ENCODE data around the gene BICD1. TPM values are rescaled to one million over a fixed set of nuclear protein-coding genes. Genes with fewer than 3 reads are reported as not detected.

The BICD1 gene
- total RNA-seq, 1 donor from 2014 or later, result 87.9 TPM

DNA sequence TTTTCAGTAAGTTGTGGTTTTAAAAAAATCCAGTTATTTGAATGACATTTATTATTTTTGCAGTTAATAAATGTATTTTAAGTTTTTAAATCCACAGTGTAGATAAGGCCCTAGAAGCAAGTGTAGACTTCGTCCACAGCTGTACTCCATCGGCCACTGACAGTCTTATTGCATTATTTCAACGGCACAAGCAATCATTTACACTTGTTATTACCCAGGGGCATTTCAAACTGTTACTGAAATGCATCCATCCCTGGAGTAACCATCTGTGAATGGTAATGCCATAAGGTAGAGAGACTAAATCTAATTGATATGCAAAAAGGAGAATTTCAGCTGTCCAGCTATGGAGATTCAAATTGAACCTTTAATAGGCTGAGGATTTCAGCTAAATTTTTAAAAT, 48.4 kb downstream of the BICD1 start:
- DNase-seq (ENCODE audit: low spot score), result no peak
- no peaks in the 10 kb centered on the region for H3K4me1 Mint-ChIP-seq (ENCODE audit: unreplicated experiment)
- no peaks in the 10 kb centered on the region for H3K9me3 Mint-ChIP-seq (ENCODE audit: unreplicated experiment)
- H3K27ac Mint-ChIP-seq (ENCODE audit: unreplicated experiment), result no peak overlapping the region
- H3K4me3 Mint-ChIP-seq (ENCODE audit: unreplicated experiment), result no peak overlapping the region
- H3K36me3 Mint-ChIP-seq (ENCODE audit: low read depth, unreplicated experiment), result peaks cover 9% of the 10 kb centered on the region
- H3K27me3 Mint-ChIP-seq (ENCODE audit: unreplicated experiment), result no peaks in the 10 kb centered on the region
- TF ChIP-seq, protein P1, sequence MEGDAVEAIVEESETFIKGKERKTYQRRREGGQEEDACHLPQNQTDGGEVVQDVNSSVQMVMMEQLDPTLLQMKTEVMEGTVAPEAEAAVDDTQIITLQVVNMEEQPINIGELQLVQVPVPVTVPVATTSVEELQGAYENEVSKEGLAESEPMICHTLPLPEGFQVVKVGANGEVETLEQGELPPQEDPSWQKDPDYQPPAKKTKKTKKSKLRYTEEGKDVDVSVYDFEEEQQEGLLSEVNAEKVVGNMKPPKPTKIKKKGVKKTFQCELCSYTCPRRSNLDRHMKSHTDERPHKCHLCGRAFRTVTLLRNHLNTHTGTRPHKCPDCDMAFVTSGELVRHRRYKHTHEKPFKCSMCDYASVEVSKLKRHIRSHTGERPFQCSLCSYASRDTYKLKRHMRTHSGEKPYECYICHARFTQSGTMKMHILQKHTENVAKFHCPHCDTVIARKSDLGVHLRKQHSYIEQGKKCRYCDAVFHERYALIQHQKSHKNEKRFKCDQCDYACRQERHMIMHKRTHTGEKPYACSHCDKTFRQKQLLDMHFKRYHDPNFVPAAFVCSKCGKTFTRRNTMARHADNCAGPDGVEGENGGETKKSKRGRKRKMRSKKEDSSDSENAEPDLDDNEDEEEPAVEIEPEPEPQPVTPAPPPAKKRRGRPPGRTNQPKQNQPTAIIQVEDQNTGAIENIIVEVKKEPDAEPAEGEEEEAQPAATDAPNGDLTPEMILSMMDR (IDR thresholded peaks at IDR 0.05; ENCODE audit: unreplicated experiment), result no peak

DNA sequence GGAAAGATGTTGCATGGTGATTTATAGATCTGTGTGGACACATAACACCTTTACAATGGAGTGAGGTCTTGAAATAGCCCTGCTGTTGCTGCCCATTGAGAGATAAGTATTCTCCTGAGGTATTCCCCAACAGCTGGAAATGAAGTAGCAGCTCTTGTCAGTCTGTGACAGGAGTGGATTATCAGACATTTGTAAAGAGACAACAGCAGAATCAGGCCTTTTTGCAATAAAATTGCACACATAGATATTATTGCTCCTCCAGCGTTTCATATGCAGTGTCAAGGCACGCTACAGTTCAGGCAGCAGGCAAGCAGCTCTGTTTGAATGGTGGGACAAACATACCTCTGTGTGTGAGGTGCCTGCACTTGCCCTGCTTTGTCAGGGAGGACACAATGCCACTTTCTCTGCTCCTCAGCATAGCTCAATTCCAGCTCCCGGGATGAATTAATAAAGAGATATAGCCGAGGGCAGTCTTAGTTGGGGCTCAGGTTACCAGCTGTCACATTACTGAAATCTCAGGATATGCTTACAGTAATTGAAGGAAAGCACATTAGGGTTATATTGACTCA, 49.4 kb downstream of the BICD1 start:
- Mint-ChIP-seq H3K27ac (ENCODE audit: unreplicated experiment) (no peak overlapping the region), H3K36me3 (ENCODE audit: low read depth, unreplicated experiment) (peaks cover 4% of the 10 kb centered on the region)
- no peak for DNase-seq (ENCODE audit: low spot score)

DNA sequence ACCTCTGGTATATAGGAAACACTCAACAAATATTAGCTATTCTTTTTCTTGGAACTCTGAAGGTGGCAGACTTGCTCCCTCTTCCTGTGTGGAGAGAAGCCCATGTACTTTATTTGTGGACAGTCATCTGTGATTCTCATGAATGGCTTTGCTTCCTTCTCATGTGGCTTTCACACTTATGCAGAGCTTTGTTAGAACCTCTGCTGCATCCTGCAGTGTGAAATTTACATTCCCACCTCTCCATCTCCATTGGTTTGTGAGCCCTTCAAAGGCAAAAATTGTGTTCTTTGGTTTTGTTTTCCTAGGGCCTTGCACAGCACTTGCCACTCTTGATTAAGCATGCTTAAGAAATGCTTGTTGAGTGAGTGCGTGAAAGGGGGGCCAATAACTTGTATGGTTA, 51.9 kb downstream of the BICD1 start:
- no peaks in the 10 kb centered on the region for H3K9me3 Mint-ChIP-seq (ENCODE audit: unreplicated experiment)

More for the DNA sequence above, 49.4 kb downstream of the BICD1 start:
- Mint-ChIP-seq H3K27me3 (ENCODE audit: unreplicated experiment) (no peaks in the 10 kb centered on the region), H3K9me3 (ENCODE audit: unreplicated experiment) (no peaks in the 10 kb centered on the region), H3K4me3 (ENCODE audit: unreplicated experiment) (no peak overlapping the region), H3K4me1 (ENCODE audit: unreplicated experiment) (no peaks in the 10 kb centered on the region)
- TF ChIP-seq, protein P1 (IDR thresholded peaks at IDR 0.05; ENCODE audit: unreplicated experiment), result no peak

DNA sequence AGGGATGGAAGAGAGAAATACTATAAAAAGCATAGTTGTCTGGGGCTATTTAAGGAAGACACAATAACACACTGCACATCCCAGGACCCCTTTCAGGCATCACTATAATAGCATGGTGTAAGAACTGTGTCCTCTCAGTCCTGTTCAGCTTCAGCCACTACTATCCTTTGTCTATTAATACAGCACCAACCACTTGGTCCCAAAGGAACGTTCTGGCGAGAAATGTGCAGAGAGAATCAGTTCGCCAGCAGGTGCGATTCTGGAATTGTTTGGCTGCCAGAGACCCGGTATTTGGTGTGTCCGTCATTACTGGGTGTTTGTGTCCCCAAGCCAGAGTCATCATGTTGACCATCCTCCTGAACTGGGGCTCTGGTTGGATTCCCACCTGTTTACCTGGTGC, 52.7 kb downstream of the BICD1 start:
- no peak for DNase-seq (ENCODE audit: low spot score)
- no peak overlapping the region for H3K27ac Mint-ChIP-seq (ENCODE audit: unreplicated experiment)
- TF ChIP-seq, protein P1 (IDR thresholded peaks at IDR 0.05; ENCODE audit: unreplicated experiment), result no peak
- no peak overlapping the region for H3K4me3 Mint-ChIP-seq (ENCODE audit: unreplicated experiment)
- H3K9me3 Mint-ChIP-seq (ENCODE audit: unreplicated experiment), result no peaks in the 10 kb centered on the region
- H3K4me1 Mint-ChIP-seq (ENCODE audit: unreplicated experiment), result no peaks in the 10 kb centered on the region
- H3K36me3 Mint-ChIP-seq (ENCODE audit: low read depth, unreplicated experiment), result peaks cover 2% of the 10 kb centered on the region
- H3K27me3 Mint-ChIP-seq (ENCODE audit: unreplicated experiment), result no peaks in the 10 kb centered on the region

More for the DNA sequence above, 51.9 kb downstream of the BICD1 start:
- TF ChIP-seq, protein P1 (IDR thresholded peaks at IDR 0.05; ENCODE audit: unreplicated experiment), result no peak
- DNase-seq (ENCODE audit: low spot score), result no peak
- Mint-ChIP-seq H3K36me3 (ENCODE audit: low read depth, unreplicated experiment) (no peaks in the 10 kb centered on the region), H3K4me1 (ENCODE audit: unreplicated experiment) (no peaks in the 10 kb centered on the region), H3K27me3 (ENCODE audit: unreplicated experiment) (no peaks in the 10 kb centered on the region), H3K4me3 (ENCODE audit: unreplicated experiment) (no peak overlapping the region), H3K27ac (ENCODE audit: unreplicated experiment) (no peak overlapping the region)

DNA sequence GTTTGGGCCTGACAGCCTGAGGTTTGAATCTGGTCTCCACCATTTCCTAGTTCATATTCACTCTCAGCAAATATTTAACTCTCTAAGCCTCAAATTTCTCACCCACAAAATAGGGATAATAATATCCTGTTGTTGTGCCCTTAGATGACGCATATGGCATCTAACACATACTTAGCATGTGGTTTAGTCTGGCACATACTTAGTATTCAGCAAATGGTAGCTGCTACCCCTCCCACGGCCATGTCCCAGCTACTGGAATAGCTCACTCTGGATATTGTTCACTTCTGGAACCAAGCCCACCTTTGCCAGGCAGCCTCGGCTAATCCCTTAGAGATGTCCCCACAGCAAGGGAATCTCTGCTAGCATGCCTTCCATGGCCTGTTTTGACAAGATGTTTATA, 53.3 kb downstream of the BICD1 start:
- Mint-ChIP-seq H3K27ac (ENCODE audit: unreplicated experiment) (no peak overlapping the region), H3K4me1 (ENCODE audit: unreplicated experiment) (no peaks in the 10 kb centered on the region), H3K9me3 (ENCODE audit: unreplicated experiment) (no peaks in the 10 kb centered on the region), H3K27me3 (ENCODE audit: unreplicated experiment) (no peaks in the 10 kb centered on the region), H3K36me3 (ENCODE audit: low read depth, unreplicated experiment) (peaks cover 6% of the 10 kb centered on the region), H3K4me3 (ENCODE audit: unreplicated experiment) (no peak overlapping the region)
- TF ChIP-seq, protein P1 (IDR thresholded peaks at IDR 0.05; ENCODE audit: unreplicated experiment), result no peak
- DNase-seq (ENCODE audit: low spot score), result no peak

Measured in endothelial cell (in vitro differentiated cells).